ENCODE measurements around the gene SLC66A2.

GRCh38 chr18:79937103-79937860, 14.2 kb downstream of the SLC66A2 start:
- TF ChIP-seq EZH2 (IDR thresholded peaks at IDR 0.05): no peak
- TF ChIP-seq CTCF (IDR thresholded peaks at IDR 0.05): no peak
- TF ChIP-seq EZH2phosphoT487 (IDR thresholded peaks at IDR 0.05): no peak
